SK-N-SH treated with all-trans-retinoic acid at 6 μM for 48 hours (cell line): Measurements from ENCODE around the gene CAMK1.

ENCODE experiments used
- ARNTL ChIP-seq: fragments of 450-650 bp; formaldehyde crosslinking; IDR thresholded peaks from 2 replicates; pipeline ENCODE4 v1.5.0; 2020; ENCODE audit warnings: low read depth, mild to moderate bottlenecking, moderate library complexity, borderline replicate concordance
- BACH2 ChIP-seq: fragments of 250-450 bp; sonication (Bioruptor Pico); IDR thresholded peaks from 2 replicates; pipeline ENCODE4 v1.9.0; 2021; ENCODE audit warnings: mild to moderate bottlenecking, borderline replicate concordance
- ESRRG ChIP-seq: fragments of 250-450 bp; sonication (Bioruptor Pico); IDR thresholded peaks from 2 replicates; pipeline ENCODE4 v1.6.1; 2021; ENCODE audit warnings: mild to moderate bottlenecking
- GLIS3 ChIP-seq: fragments of 250-450 bp; sonication (Bioruptor Pico); IDR thresholded peaks from 2 replicates; pipeline ENCODE4 v1.5.0; 2020; ENCODE audit warnings: mild to moderate bottlenecking, moderate library complexity
- PATZ1 ChIP-seq: fragments of 250-450 bp; sonication (Bioruptor Pico); IDR thresholded peaks from 2 replicates; pipeline ENCODE4 v1.8.0; 2020; ENCODE audit warnings: mild to moderate bottlenecking, moderate library complexity, borderline replicate concordance
- RARB ChIP-seq: fragments of 250-450 bp; sonication (Bioruptor Pico); IDR thresholded peaks from 2 replicates; pipeline ENCODE4 v1.8.0; 2021; ENCODE audit warnings: mild to moderate bottlenecking, moderate library complexity
- TCF4 ChIP-seq: fragments of 250-450 bp; sonication (Bioruptor Pico); IDR thresholded peaks from 2 replicates; pipeline ENCODE4 v1.8.0; 2021; ENCODE audit warnings: mild to moderate bottlenecking, moderate library complexity, borderline replicate concordance
- TSHZ2 ChIP-seq: fragments of 250-450 bp; sonication (Bioruptor Pico); IDR thresholded peaks from 2 replicates; pipeline ENCODE4 v1.5.0; 2020; ENCODE audit warnings: mild to moderate bottlenecking, moderate library complexity
- ZC3H10 ChIP-seq: fragments of 250-450 bp; sonication (Bioruptor Pico); IDR thresholded peaks from 2 replicates; pipeline ENCODE4 v1.5.1; 2021; ENCODE audit warnings: mild to moderate bottlenecking, moderate library complexity
- ZFP3 ChIP-seq: fragments of 250-450 bp; sonication (Bioruptor Pico); IDR thresholded peaks from 2 replicates; pipeline ENCODE4 v1.5.0; 2020; ENCODE audit warnings: mild to moderate bottlenecking, moderate library complexity
- ZNF565 ChIP-seq: fragments of 450-650 bp; formaldehyde crosslinking; conservative IDR thresholded peaks from 2 replicates; pipeline ENCODE4 v1.5.0; 2020; ENCODE audit warnings: low read depth, mild to moderate bottlenecking, moderate library complexity

DNA sequence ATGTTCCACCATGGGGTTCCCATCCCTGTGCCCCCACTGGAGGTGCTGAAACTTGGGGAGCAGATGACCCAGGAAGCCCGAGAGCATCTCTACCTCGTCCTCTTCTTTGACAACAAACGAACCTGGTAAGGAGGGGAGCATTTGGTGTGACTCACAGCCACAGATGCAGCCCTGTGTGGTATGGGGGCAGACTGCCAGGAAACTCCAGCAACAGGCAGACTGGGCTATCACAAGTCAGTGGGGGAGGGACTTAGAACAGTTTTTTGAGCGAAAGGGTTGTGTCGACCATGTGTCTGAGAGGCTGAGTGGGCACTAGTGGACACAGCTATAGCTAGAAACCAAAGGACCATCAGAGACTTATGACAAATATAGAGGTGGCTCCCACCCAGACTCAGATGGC lies 23.4 kb downstream of the CAMK1 start:
- TF ChIP-seq ARNTL (CRISPR knock-in tag) (no peak), RARB (no peak), PATZ1 (CRISPR knock-in tag) (no peak), ESRRG (no peak), TCF4 (CRISPR knock-in tag) (no peak), BACH2 (no peak), GLIS3 (no peak), ZC3H10 (no peak), TSHZ2 (CRISPR knock-in tag) (no peak), ZFP3 (CRISPR knock-in tag) (no peak), ZNF565 (CRISPR knock-in tag) (no peak)
